Heart left ventricle (tissue), 16 donors: ENCODE measurements around the gene PRSS1. TPM values are rescaled to one million over a fixed set of nuclear protein-coding genes. Genes with fewer than 3 reads are reported as not detected.
"Not testable (repeated sequence)": the region's sequence is repeated elsewhere in the genome, so short reads cannot be mapped to it uniquely, and the experiment has no call there.

ENCODE experiments used
- ATAC-seq, 4 donors: fragments of 200-7000 bp; cut with Tn5 transposase; one replicate each; pipeline ENCODE4 v1.9.1; 2020 to 2022; ENCODE audit warnings: moderate library complexity in 4 of 4, mild to moderate bottlenecking in 3 of 4, moderate number of reproducible peaks in 1 of 4
- DNase-seq, 5 donors: peaks; one replicate each; pipeline ENCODE4 v3.0.0-alpha.2; 2020
- H3K27ac ChIP-seq, 12 donors: fragments of 200-600 bp; sonication (generic) in 4 of 12; one replicate each; pipeline versions ENCODE4 v1.5.0 to v1.8.0; 2016 to 2022; ENCODE audit warnings: mild to moderate bottlenecking in 2 of 12
- H3K27me3 ChIP-seq, 9 donors: fragments of 200-600 bp; sonication (generic) in 2 of 9; one replicate each; pipeline versions ENCODE4 v1.5.1 to v1.8.0; 2016 to 2022; ENCODE audit warnings: mild to moderate bottlenecking in 3 of 9
- H3K36me3 ChIP-seq, 9 donors: fragments of 200-600 bp; sonication (generic) in 2 of 9; one replicate each; pipeline versions ENCODE4 v1.5.0 to v1.8.0; 2018 to 2022; ENCODE audit warnings: mild to moderate bottlenecking in 2 of 9
- H3K4me1 ChIP-seq, 12 donors: fragments of 200-600 bp; sonication (generic) in 4 of 12; one replicate each; pipeline versions ENCODE4 v1.5.0 to v1.8.0; 2016 to 2022; ENCODE audit warnings: mild to moderate bottlenecking in 3 of 12
- H3K4me3 ChIP-seq, 12 donors: fragments of 200-600 bp; sonication (generic) in 4 of 12; one replicate each; pipeline versions ENCODE4 v1.5.0 to v1.8.0; 2017 to 2022; ENCODE audit warnings: mild to moderate bottlenecking in 9 of 12, moderate library complexity in 4 of 12
- H3K9me3 ChIP-seq, 12 donors: fragments of 200-600 bp; sonication (generic) in 4 of 12; one replicate each; pipeline versions ENCODE4 v1.5.0 to v1.8.0; 2016 to 2022; ENCODE audit warnings: mild to moderate bottlenecking in 1 of 12
- POLR2A ChIP-seq, 2 donors: fragments of 450-650 bp; IDR thresholded peaks; one replicate each; pipeline ENCODE4 v1.6.1; 2017; ENCODE audit warnings: antibody characterized with exemption in 2 of 2, mild to moderate bottlenecking in 2 of 2, moderate library complexity in 2 of 2
- WGBS, 4 donors: extraction: QIAGEN DNeasy Blood & Tissue Kit in 2 of 4; methylation state at CpG; one replicate each; pipeline versions ENCODE4 v1.1.5 to v1.1.7; 2013 to 2018; 5-methylcytosine and 5-hydroxymethylcytosine counted together
- intact Hi-C, 10 donors: fragments of 100-400 bp; cut with DNase I; formaldehyde crosslinking; loops; one replicate each; pipeline versions ENCODE4 v1.11.1 to v1.14.2; 2022
- polyA plus RNA-seq, 2 donors: library from polyadenylated mRNA; stranded (reverse); fragments of 200-250 nt; gene quantifications; one replicate each; pipeline ENCODE4 v1.2.3, GENCODE V29; 2013
- total RNA-seq, 9 donors: library from RNA; depleted of rRNA in 2 of 9; stranded (reverse); fragments of >200 nt in 2 of 9; fragmentation: NEBNext Ultra II Directional in 3 of 9; extraction: Animal tissue kit (Norgen Biotek cat#: 25700) in 3 of 9; gene quantifications; one replicate each; pipeline versions ENCODE4 v1.1.0 to v1.2.4, GENCODE V29; 2016 to 2023
- TF ChIP-seq, protein P1 (sequence below), 12 donors: fragments of 200-600 bp; sonication (generic) in 4 of 12; IDR thresholded peaks; one replicate each; pipeline versions ENCODE4 v1.5.0 to v1.8.0; 2018 to 2022; ENCODE audit warnings: antibody characterized with exemption in 12 of 12, mild to moderate bottlenecking in 5 of 12
- donor health status: ischemic (EF 13 %, LVEDD 7.1; RV severe dilation, severe dysfunction).
- donor health status: healthy with polysubstance abuse.
- donor health status: DM: no; HTN: yes; CAD: no.
- donor health status: DM: no; HTN: no; CAD: no.
- donor health status: ischemic (EF 25% LVEDD 6.9; RV normal size, moderate dysfunction).
- donor health status: ischemic (EF 25% LVEDD 5.7; RV mildly dilated, moderate dysfunction).
- donor health status: healthy.
- donor health status: DM: yes; HTN: yes; CAD: no.
- donor health status: ischemic (EF 35%, LVEDD 5.7; RV mildly dilated, moderate dysfunction).
- donor health status: nonischemic (EF 11% LVEDD 7.7; RV severe dilation, severe dysfunction).
- donor health status: DM: yes; HTN: yes; CAD: no.
- donor health status: PGD.
- donor health status: ischemic (EF 29% LVEDD 5.4; RV normal size, mild dysfunction).
- donor health status: nonischemic (EF 23%, LVEDD 6.1; RV moderate dilation, normal function).

PRSS1 gene
- total and polyA plus RNA-seq, 11 donors = 1.3 to 4.3 (median 3.0) TPM; not detected in 5

DNA sequence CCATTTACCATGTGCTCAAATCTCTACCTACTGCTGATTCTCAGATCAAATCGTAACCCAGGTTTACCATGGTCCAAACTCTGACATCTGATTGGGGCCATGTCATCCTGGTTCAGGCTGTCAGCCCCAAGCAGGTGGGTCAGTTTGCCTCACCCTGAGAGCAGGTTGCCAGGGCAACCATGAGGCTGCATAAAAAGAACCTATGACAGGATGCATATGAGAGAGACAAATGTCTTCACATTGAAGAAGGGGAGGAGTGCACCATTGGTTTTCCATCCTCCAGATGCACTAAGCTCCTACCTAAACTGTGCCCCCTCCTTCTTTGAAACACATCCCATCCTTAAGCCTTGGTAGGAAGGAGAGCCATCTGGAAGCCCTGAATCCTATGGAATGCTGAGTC, 10.2 kb downstream of the PRSS1 start:
- H3K36me3 ChIP-seq = no peaks in the 10 kb centered on the region
- H3K9me3 ChIP-seq = no peaks in the 10 kb centered on the region
- H3K27ac ChIP-seq = no peak overlapping the region
- no peak for DNase-seq
- no peaks in the 10 kb centered on the region for H3K27me3 ChIP-seq
- intact Hi-C loops = no loop called here
- 87 to 100% (median 95%) methylated on average over 1 of the region's 1 CpG for WGBS, 4 donors
- no peak overlapping the region for H3K4me3 ChIP-seq
- no peak for ATAC-seq
- no peaks in the 10 kb centered on the region for H3K4me1 ChIP-seq
- TF ChIP-seq, protein P1, sequence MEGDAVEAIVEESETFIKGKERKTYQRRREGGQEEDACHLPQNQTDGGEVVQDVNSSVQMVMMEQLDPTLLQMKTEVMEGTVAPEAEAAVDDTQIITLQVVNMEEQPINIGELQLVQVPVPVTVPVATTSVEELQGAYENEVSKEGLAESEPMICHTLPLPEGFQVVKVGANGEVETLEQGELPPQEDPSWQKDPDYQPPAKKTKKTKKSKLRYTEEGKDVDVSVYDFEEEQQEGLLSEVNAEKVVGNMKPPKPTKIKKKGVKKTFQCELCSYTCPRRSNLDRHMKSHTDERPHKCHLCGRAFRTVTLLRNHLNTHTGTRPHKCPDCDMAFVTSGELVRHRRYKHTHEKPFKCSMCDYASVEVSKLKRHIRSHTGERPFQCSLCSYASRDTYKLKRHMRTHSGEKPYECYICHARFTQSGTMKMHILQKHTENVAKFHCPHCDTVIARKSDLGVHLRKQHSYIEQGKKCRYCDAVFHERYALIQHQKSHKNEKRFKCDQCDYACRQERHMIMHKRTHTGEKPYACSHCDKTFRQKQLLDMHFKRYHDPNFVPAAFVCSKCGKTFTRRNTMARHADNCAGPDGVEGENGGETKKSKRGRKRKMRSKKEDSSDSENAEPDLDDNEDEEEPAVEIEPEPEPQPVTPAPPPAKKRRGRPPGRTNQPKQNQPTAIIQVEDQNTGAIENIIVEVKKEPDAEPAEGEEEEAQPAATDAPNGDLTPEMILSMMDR (IDR thresholded peaks at IDR 0.05) = no peak
- no peak for TF ChIP-seq POLR2A (IDR thresholded peaks at IDR 0.05)

DNA sequence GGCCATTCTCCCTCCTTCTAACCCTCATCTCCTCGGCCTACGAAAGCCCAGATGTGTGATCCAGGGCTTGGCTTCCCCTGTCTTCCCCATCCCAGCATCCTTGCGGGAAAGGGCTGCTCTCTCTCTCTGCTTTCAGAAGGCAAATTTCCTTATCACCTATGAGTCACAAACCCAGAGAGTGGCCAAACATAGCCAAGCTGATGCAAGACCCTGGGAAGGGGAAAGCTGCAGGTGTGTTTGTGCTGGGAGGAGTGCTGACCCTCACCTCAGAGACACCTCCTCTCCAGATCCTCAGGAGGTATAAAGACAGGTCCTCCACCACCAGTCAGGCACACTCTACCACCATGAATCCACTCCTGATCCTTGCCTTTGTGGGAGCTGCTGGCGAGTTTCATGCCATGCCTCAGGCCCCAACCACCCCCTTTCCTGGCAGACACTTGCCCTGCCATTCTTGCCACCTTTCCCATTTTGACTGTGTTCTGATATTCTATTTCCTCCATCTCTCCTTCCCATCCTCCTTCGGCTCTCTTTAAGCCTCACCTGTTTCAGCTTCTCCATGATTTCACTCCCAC, 10.9 kb downstream of the PRSS1 start:
- TF ChIP-seq POLR2A (IDR thresholded peaks at IDR 0.05) = no peak
- TF ChIP-seq, protein P1 (IDR thresholded peaks at IDR 0.05) = no peak
- H3K9me3 ChIP-seq = no peaks in the 10 kb centered on the region
- no peaks in the 10 kb centered on the region for H3K4me1 ChIP-seq
- H3K27ac ChIP-seq = no peak overlapping the region
- no peak overlapping the region for H3K4me3 ChIP-seq
- intact Hi-C loops = loop anchor here in 1 of 10 donors (5.0 to 10.0 kb wide), 2 partner anchors 65 to 1543 kb away; no protein-coding TSS in a partner anchor
- no peaks in the 10 kb centered on the region for H3K36me3 ChIP-seq
- WGBS, 4 donors = 57 to 83% (median 72%) methylated on average over 5 of the region's 5 CpGs
- no peak for ATAC-seq
- no peaks in the 10 kb centered on the region for H3K27me3 ChIP-seq
- DNase-seq = no peak

DNA sequence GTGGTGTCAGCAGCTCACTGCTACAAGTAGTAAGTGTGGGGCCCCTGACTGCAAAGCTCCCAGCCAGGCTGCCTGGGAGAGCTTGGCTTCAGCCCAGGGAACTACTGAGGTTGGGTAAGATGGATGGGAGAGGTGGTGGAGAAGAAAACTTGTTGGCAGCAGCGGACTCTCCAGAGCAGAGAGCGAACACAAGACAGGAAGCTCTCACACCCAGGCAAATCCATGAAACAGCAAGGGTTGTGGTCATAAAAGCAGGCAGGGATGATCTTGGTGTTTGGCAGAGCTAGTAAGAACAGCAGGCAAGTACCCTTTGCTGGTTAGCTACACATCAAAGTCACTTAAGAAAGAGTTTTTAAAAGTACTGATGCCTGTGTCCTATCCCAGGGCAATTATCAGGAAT, 12.3 kb downstream of the PRSS1 start:
- intact Hi-C loops = loop anchor here in 1 of 10 donors (5.0 to 10.0 kb wide), 2 partner anchors 63 to 1544 kb away; no protein-coding TSS in a partner anchor
- not testable (repeated sequence) for H3K4me1 ChIP-seq, H3K9me3 ChIP-seq, H3K4me3 ChIP-seq, H3K36me3 ChIP-seq, ATAC-seq, H3K27me3 ChIP-seq, H3K27ac ChIP-seq, DNase-seq
- 59 to 93% (median 82%) methylated on average over 2 of the region's 2 CpGs for WGBS, 4 donors

DNA sequence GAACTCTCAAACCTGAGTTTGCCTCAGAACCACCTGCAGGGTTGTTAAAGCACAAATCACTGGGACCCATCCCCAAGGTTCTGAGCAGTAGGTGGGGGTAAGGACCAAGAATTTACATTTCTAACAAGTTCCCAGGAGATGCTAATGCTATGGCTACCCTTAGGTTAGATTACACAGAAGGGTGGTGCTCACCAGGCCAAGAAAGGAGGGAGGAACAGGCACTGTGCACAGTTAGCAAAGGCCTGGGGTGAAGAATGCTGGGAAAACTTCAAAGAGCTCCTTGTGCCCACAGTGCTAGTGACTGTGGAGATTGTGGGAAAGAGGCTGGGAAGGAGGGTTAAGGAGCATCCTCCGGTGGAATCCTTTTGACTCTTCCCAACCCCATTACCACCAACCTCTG, 12.8 kb downstream of the PRSS1 start:
- intact Hi-C loops = loop anchor here in 1 of 10 donors (5.0 to 10.0 kb wide), 2 partner anchors 63 to 1545 kb away; no protein-coding TSS in a partner anchor
- 64 to 100% (median 89%) methylated on average over 1 of the region's 1 CpG for WGBS, 4 donors
- ATAC-seq = no peak

More for the DNA sequence above, 12.8 kb downstream of the PRSS1 start:
- Histone ChIP-seq H3K27me3 (no peaks in the 10 kb centered on the region), H3K4me1 (no peaks in the 10 kb centered on the region), H3K4me3 (no peak overlapping the region), H3K36me3 (no peaks in the 10 kb centered on the region), H3K9me3 (no peaks in the 10 kb centered on the region), H3K27ac (no peak overlapping the region)
- TF ChIP-seq, protein P1 (IDR thresholded peaks at IDR 0.05) = no peak
- no peak for TF ChIP-seq POLR2A (IDR thresholded peaks at IDR 0.05)
- no peak for DNase-seq
